SK-N-SH (cell line): ENCODE measurements around the gene ASTN2. TPM values are rescaled to one million over a fixed set of nuclear protein-coding genes. Genes with fewer than 3 reads are reported as not detected.

ENCODE experiments used
- CTCF ChIA-PET: fragments of 300-600, 350-600 bp; formaldehyde crosslinking; extraction: SDS; loops from one replicate; lab custom pipeline; 2021; lab: Yijun Ruan, JAX
- POLR2A ChIA-PET: fragments of 350-600 bp; sonication (Branson Sonifier 250); formaldehyde crosslinking; extraction: SDS; loops from one replicate; lab custom pipeline; 2020; ENCODE audit warnings: antibody characterized with exemption, inconsistent platforms; lab: Yijun Ruan, JAX
- DNase-seq: peaks from one replicate; pipeline ENCODE4 v3.0.0; 2012
- H2AFZ ChIP-seq: fragments of 200-600 bp; sonication (generic); 2 replicates; pipeline ENCODE4 v1.8.1; 2016; ENCODE audit warnings: antibody characterized with exemption, mild to moderate bottlenecking, low read depth
- H3F3A ChIP-seq: fragments of 200-600 bp; sonication (generic); replicated peaks from 2 replicates; pipeline ENCODE3; 2016; ENCODE audit warnings: antibody characterized with exemption, mild to moderate bottlenecking; ENCODE audit not compliant: insufficient read depth
- H3K27ac ChIP-seq, 2 experiments: fragments of 200-500 bp in 1 of 2; fragments of 200-600 bp in 1 of 2; sonication (Bioruptor generic) in 1 of 2; sonication (generic), shearing (Covaris generic) in 1 of 2; 2 replicates each; pipeline versions ENCODE4 v1.5.1 to v1.6.1; 2014 to 2016; ENCODE audit warnings: low read depth in 2 of 2, inconsistent platforms in 1 of 2, low read length in 1 of 2, mild to moderate bottlenecking in 1 of 2, mixed read lengths in 1 of 2
- H3K27me3 ChIP-seq: fragments of 200-600 bp; sonication (generic), shearing (Covaris generic); 2 replicates; pipeline ENCODE4 v1.6.1; 2016; ENCODE audit warnings: mixed run types; ENCODE audit not compliant: insufficient read depth
- H3K36me3 ChIP-seq, 2 experiments: fragments of 200-500 bp in 1 of 2; fragments of 200-600 bp in 1 of 2; sonication (Bioruptor generic) in 1 of 2; sonication (generic) in 1 of 2; replicated peaks in 1 of 2; 2 replicates each; pipeline versions ENCODE3 to v1.5.1; 2014 to 2016; ENCODE audit warnings: low read length in 1 of 2, mild to moderate bottlenecking in 1 of 2; ENCODE audit not compliant: insufficient read depth in 2 of 2, control insufficient read depth in 1 of 2
- H3K4me1 ChIP-seq, 2 experiments: fragments of 200-500 bp in 1 of 2; fragments of 200-600 bp in 1 of 2; sonication (Bioruptor generic) in 1 of 2; sonication (generic), shearing (Covaris generic) in 1 of 2; 2 replicates each; pipeline versions ENCODE4 v1.5.1 to v1.6.1; 2014 to 2016; ENCODE audit warnings: low read depth in 1 of 2, low read length in 1 of 2, mixed run types in 1 of 2; ENCODE audit not compliant: insufficient read depth in 2 of 2, control insufficient read depth in 1 of 2
- H3K4me2 ChIP-seq: fragments of 200-600 bp; sonication (generic), shearing (Covaris generic); 2 replicates; pipeline ENCODE4 v1.6.1; 2017; ENCODE audit warnings: mixed run types
- H3K4me3 ChIP-seq, 2 experiments: fragments of 200-500 bp in 1 of 2; fragments of 200-600 bp in 1 of 2; sonication (Bioruptor generic) in 1 of 2; sonication (generic), shearing (Covaris generic) in 1 of 2; 2 replicates each; pipeline versions ENCODE4 v1.5.1 to v1.8.1; 2014 to 2016; ENCODE audit warnings: low read depth in 2 of 2, inconsistent platforms in 1 of 2, low read length in 1 of 2, mild to moderate bottlenecking in 1 of 2, mixed read lengths in 1 of 2, moderate library complexity in 1 of 2
- H3K79me2 ChIP-seq: fragments of 200-600 bp; sonication (generic); 2 replicates; pipeline ENCODE4 v1.8.1; 2017; ENCODE audit warnings: mild to moderate bottlenecking; ENCODE audit not compliant: insufficient read depth
- H3K9ac ChIP-seq: fragments of 200-600 bp; sonication (generic); 2 replicates; pipeline ENCODE4 v1.6.1; 2017; ENCODE audit warnings: mixed run types
- H3K9me2 ChIP-seq: fragments of 200-600 bp; sonication (generic); 2 replicates; pipeline ENCODE4 v1.6.1; 2017; ENCODE audit warnings: mixed run types
- H3K9me3 ChIP-seq: fragments of 200-600 bp; sonication (generic); 2 replicates; pipeline ENCODE4 v1.6.1; 2017; ENCODE audit warnings: mixed run types, mild to moderate bottlenecking, moderate library complexity
- H4K20me1 ChIP-seq: fragments of 200-600 bp; sonication (generic); 2 replicates; pipeline ENCODE4 v1.6.1; 2017; ENCODE audit warnings: mild to moderate bottlenecking, mixed run types; ENCODE audit not compliant: insufficient read depth
- ELF1 ChIP-seq: IDR thresholded peaks from 2 replicates; pipeline ENCODE4 v1.4.0; 2012
- RAD21 ChIP-seq: IDR thresholded peaks from 2 replicates; pipeline ENCODE4 v1.6.1; 2012; ENCODE audit warnings: mild to moderate bottlenecking, low read length
- RCOR1 ChIP-seq: fragments of 150-350 bp; IDR thresholded peaks from 2 replicates; pipeline ENCODE4 v1.6.1; 2017; ENCODE audit warnings: antibody characterized with exemption, low read length
- REST ChIP-seq: IDR thresholded peaks from 2 replicates; pipeline ENCODE4 v1.6.1; 2012; ENCODE audit warnings: mild to moderate bottlenecking, low read depth, low read length, moderate library complexity
- SMC3 ChIP-seq: IDR thresholded peaks from 2 replicates; pipeline ENCODE4 v1.6.1; 2012; ENCODE audit warnings: low read depth, low read length, improper control_type of control experiment
- TAF1 ChIP-seq: IDR thresholded peaks from 2 replicates; pipeline ENCODE4 v1.6.1; 2012; ENCODE audit warnings: low read depth, mild to moderate bottlenecking, low read length, moderate library complexity, borderline replicate concordance
- USF1 ChIP-seq: IDR thresholded peaks from 2 replicates; pipeline ENCODE4 v1.4.0; 2012; ENCODE audit warnings: low read depth, borderline replicate concordance
- WGBS: methylation state at CpG from one replicate; pipeline ENCODE4 v1.1.6; 2017; ENCODE audit warnings: low lambda C conversion rate; 5-methylcytosine and 5-hydroxymethylcytosine counted together
- polyA plus RNA-seq, 3 experiments: library from polyadenylated mRNA; depleted of rRNA; stranded (reverse); fragments of >200 nt; gene quantifications; 2 replicates each; pipeline ENCODE4 v1.2.3, GENCODE V29; 2012

The ASTN2 gene
- polyA plus RNA-seq, 1 of the 3 experiments (the other 2 are of a cell fraction), result 6.6 TPM

GRCh38 chr9:117409321-117409720 is 5.5 kb downstream of the ASTN2 start:
- Histone ChIP-seq H3K27ac (peak overlapping the region in 1 of 2 experiments; percentile 47; a peak in 2 of 4 replicates), H3K9me3 (no peaks in the 10 kb centered on the region), H2AFZ (no peak overlapping the region), H3K9me2 (no peaks in the 10 kb centered on the region), H3K4me2 (no peak overlapping the region), H4K20me1 (no peaks in the 10 kb centered on the region), H3K79me2 (no peaks in the 10 kb centered on the region), H3K36me3 (no peaks in the 10 kb centered on the region), H3K4me3 (no peak overlapping the region), H3K27me3 (peaks cover 22% of the 10 kb centered on the region), H3K9ac (no peak overlapping the region), H3K4me1 (peaks cover 0 to 58% of the 10 kb centered on the region in 2 experiments; a peak in 2 of 4 replicates), H3F3A (no peaks in the 10 kb centered on the region)
- TF ChIP-seq RCOR1 (no peak), REST (peak; percentile 83)
- POLR2A ChIA-PET, result interaction anchor here (1.2 kb wide), 1 partner anchor 225 kb away, joined by 3 read pairs; no protein-coding TSS in a partner anchor
- no peak for DNase-seq
- WGBS, result 37% methylated on average over 5 of the region's 5 CpGs
- CTCF ChIA-PET, result interaction anchor here (1.1 to 8.4 kb wide), 8 partner anchors 14 to 672 kb away, joined by 3 to 60 read pairs (median 10); no protein-coding TSS in a partner anchor

GRCh38 chr9:117407436-117408022 is 7.3 kb downstream of the ASTN2 start:
- H3K9me3 ChIP-seq, result no peaks in the 10 kb centered on the region
- H3K4me2 ChIP-seq, result no peak overlapping the region
- no peak for DNase-seq
- ChIA-PET POLR2A (interaction anchor here (1.1 kb wide), 1 partner anchor 82 kb away, joined by 4 read pairs; no protein-coding TSS in a partner anchor), CTCF (interaction anchor here (0.6 to 3.1 kb wide), 11 partner anchors 11 to 671 kb away, joined by 3 to 15 read pairs (median 4); no protein-coding TSS in a partner anchor)
- H3F3A ChIP-seq, result no peaks in the 10 kb centered on the region
- 0% methylated on average over 2 of the region's 2 CpGs for WGBS
- no peak overlapping the region for H2AFZ ChIP-seq
- H3K27me3 ChIP-seq, result peaks cover 4% of the 10 kb centered on the region; the same call in 1 of the 2 replicates
- peak overlapping the region in 1 of 2 experiments; percentile 100; a peak in 2 of 4 replicates for H3K27ac ChIP-seq
- peaks cover 0 to 73% of the 10 kb centered on the region in 2 experiments; a peak in 2 of 4 replicates for H3K4me1 ChIP-seq
- TF ChIP-seq SMC3, result peak; percentile 41; the same call in 1 of the 2 replicates
- TF ChIP-seq TAF1, result no peak
- TF ChIP-seq ELF1, result no peak
- TF ChIP-seq USF1, result no peak
- TF ChIP-seq RAD21, result peak; percentile 71
- H3K9ac ChIP-seq, result no peak overlapping the region
- no peaks in the 10 kb centered on the region for H3K36me3 ChIP-seq
- H3K4me3 ChIP-seq, result no peak overlapping the region
- no peaks in the 10 kb centered on the region for H4K20me1 ChIP-seq
- H3K9me2 ChIP-seq, result no peaks in the 10 kb centered on the region
- H3K79me2 ChIP-seq, result no peaks in the 10 kb centered on the region
